Activated CD8-positive, alpha-beta memory T cell treated with anti-CD3 and anti-CD28 coated beads, Interleukin-2, amount 50 U/mL, for 48 hours (primary cell): ENCODE data around the gene FGF1.

Experiments
- DNase-seq: peaks from one replicate; pipeline ENCODE4 v3.0.0-alpha.2; 2020

The FGF1 gene

DNA sequence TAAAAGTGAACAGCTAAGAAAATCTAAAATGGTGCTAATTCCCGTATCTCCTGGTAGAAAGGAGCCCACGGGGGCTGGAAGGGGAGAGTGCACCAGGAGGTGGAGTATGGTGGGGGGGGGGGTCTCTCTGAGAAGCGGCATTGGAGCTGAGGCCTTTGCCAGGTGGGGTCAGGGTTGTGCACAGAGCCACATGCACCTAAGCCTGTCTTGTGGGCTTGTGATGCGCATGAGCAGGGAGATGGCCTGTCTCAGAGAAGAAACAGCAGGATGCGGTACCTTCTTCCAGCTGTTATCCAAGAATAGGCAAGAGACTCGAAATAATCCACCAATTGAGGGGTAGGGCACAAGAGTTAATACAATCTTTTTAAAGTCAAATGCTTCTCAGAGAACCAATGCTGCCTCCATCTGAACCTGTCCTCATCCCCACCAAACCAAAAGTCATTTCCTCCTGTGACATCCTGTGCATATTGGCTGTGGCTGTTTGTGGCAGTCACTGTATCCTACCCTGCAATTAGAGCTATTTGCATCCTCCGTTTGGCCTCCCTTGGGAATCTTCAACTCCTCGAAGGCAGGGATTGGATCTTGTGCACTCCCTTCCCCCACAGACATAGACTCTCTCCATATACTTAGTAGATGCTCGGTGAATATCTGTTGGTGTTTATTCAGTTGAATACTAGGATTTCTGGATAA lies 45.4 kb downstream of the FGF1 start:
- DNase-seq = no peak

DNA sequence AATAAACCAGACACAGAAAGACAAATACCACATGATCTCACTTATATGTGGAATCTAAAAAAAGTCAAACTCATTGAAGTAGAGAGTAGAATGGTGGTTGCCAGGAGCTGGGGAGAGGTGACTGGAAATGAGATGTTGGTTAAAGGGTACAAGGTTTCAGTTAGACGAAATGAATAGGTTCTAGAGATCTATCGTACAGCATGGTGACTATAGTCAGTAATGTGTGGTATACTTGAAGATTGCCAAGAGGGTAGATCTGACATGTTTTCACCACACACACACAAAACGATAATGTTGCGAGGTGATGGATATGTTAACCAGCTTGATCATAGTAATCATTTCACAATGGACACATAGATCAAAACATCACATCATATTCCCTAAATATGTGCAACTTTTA lies 46.4 kb downstream of the FGF1 start:
- no peak for DNase-seq

DNA sequence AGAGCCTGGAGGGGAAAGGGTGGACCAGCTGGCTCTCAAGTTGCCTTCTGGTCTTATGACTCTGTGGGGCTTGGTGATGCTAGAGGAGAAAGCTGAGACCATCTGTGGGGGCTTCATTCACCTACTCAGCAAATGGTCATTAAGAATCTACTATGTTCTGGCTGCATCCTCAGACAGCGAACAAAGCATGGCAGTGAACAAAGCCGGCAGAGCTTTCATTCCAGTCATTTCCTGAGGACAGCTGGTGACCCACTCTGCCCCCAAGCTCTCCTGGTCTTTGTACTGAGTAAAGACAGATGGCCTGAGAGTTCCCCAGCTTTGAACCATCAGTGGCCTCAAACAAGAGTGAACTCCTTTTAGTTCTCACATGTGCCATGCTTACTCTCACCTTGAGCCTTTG lies 48.0 kb downstream of the FGF1 start:
- no peak for DNase-seq

DNA sequence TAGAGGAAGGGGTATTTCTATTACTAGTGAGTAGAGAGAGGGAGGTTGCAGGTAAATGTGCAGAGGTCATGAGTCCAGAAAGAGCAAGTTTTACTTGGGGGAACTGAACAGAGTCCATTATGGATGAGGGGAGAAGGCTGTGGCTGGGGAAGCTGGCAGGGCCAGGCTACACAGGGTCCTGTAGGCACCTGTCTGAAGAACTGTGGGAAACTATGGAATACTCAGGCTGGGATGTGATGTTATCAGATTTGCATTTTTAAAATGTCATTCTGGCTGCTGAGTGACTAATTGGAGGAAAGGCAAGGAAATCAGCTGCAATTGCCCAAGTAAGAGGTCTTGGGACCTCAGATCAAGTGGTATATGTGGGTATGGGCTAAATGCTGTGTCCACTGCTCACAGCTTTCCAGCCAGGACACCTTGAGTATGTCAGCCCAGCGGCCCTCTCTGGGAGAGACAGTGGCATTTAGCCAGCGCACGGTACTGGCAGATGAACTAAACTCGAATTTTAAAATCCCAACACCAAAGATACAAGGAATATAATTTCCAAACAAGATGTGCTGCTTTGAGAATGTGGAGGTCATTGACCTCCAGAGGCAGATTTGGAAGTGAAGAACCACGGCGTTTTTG lies 49.1 kb downstream of the FGF1 start:
- DNase-seq = no peak

DNA sequence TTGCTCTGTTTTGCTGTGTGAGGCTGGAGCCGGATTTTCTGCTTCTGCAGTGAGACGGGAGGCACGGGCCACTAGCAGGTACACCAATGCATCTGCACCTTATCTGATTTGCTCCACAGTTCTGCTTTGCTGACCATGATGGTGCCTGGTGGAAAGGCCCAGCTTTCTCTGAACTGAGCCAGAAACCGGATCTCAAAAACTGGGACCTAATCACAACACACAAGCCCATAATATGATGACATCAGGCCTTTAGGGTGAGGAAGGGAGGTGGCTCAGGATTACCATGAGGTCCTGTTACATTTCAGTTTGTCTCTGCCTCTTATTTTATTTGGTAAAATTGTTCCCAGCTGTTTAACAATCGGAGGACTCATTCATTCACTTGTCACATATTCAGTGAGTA lies 49.8 kb downstream of the FGF1 start:
- DNase-seq = no peak

DNA sequence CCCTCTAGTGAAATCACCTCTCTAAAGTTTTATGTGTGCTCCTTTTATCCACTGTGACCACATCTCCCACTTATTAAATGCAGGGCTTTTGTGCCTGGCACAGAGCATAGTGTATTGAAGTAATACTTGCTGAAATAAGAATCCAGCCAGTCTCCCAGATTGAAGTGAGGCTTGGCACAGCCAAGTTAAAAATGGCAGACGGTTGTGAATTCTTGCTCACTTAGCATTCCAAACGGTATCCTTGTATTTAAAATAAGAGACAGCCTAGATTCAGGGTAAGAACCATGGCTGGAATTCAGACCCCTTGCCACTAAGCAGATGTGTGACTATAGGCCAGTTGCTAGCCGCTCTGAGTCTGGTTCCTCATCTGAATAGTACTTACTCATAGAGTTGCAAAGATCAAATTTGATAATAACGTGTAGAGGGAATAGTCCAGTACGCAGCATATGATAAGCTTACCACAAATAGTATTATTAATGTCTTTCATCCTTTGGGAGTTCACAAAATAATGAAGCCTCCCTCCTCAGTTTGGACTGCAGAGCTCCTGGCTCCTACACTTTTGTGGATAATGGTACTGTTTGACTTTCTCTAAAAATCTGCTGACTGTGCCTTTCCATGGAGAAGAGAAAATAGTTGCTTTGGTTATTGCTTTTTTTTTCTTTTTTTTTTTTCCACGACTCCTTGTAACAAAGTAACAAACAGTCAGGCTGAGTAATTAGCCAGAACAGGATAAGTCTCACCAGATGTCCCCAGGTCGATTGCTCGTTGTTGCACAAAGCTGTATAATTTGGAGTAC lies 51.5 kb downstream of the FGF1 start:
- no peak for DNase-seq

DNA sequence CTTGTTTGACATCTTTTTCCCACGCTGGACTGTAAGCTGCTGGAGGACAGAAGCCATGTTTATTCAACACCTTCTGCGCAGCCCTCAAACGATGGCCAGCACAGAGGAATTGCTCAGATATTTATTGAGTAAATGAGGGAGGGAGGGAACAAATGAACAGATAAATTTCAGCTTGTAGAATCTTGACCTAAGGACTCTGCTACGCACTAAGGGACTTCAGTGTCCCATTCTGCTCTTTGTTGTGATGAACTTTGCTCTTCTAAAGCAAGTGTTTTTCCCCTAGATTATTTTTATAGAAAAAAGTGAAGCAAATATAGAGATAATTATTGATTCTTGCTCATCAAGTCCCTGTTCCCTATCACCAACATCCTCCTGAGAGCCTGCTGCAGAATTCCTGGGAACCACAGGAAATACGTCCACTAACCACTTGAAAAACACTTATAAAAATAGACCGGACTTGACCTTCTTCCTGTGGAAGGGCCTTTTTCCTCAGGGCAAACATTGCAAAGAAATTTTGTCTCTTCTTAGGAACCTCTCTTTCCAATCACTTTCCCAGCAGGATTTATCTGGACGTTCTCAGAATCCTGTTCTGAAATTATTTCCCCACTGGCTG lies 54.9 kb downstream of the FGF1 start:
- no peak for DNase-seq

DNA sequence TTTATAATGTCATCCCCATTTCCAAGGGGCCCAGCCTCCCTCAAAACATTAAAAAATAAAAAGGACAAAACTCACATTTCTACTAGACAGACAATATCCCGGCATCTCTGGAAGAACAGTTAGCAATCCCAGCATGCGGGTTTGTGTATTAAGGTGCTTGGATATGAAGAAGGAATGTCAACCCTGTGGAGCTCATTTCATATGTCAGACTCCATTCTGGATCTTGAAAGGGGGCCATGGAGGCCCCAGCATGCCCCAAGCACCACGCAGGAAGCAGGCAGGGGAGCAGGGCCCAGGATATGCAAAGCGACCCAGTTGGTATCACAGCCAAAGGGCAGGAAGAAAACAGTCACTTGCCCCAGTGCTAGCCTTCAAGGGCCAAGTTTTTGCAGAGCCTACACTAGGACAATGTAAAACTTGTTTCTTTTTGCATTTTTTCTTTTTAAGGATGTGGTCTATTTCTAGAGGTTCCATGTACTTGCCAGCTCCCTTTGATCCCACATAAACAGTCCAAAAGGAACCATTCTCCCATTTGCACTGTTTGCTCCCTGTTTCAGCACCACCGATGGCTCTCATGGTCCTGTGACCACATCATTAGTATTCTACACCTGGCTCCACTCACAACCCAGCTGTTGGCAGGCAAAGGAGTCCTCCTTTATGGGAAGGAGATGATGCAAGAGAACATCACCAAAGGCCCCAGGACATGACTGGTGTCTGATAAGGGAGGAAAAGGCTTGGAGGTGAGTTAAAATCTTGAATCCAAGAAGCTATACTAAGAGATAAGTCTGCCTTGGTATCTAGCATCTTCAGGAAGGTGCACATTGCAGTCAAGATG lies 58.3 kb downstream of the FGF1 start:
- DNase-seq = no peak

DNA sequence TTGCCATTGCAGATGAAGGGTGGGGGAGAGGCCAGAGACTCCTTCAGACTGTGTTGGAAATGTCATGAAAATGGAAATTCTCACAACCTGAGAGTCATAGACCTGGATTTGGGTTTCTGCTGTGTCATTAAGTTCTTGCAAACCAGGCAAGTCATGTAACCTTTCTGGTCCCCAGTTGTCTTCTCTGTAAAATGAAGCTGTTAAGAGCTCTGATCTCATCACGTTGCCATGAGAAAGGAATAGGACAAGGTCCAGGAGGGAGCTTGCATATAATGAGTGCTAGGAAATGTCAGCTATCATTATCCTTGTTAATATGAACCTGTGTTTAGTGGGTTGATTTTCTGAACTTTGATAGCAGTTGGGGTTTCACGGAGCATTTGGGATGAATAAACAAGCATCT lies 59.1 kb downstream of the FGF1 start:
- DNase-seq = no peak

DNA sequence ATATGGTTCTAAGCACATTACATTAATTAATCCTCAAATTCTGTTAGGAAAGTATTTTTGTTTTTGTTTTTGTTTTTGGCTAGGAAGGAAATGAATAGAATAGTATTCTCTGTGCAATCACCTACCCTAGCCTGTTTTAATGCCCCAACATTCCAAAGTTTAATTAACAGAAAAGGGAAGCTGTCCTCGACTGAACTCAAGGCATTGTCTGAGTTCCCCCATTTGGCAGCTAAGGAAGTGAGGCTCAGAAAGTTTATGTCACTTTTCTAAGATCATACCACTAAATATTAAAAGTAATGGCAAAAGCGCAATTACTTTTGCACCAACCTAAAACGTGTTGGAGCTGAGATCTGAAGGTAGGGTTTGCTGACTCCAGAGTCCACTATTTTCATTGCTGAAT lies 59.8 kb downstream of the FGF1 start:
- DNase-seq = no peak

DNA sequence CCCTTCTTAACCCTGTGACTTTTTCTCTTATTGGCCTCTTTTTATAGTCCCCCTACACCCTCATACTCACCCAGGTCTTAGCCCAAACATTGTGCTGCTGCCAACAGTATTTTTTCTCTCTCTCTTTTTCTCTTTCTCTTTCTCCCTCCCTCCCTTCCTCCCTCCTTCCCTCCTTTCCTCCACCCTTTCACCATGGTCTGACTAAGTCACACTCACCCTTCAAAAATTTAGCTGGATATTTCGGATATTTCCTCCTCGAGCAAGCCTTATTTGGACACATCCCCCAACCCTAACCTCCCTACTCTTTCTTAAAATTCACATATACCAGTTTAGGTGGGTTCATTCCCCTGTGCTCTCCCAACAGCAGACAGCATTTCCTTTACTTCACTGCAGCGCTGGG lies 64.7 kb downstream of the FGF1 start:
- no peak for DNase-seq

DNA sequence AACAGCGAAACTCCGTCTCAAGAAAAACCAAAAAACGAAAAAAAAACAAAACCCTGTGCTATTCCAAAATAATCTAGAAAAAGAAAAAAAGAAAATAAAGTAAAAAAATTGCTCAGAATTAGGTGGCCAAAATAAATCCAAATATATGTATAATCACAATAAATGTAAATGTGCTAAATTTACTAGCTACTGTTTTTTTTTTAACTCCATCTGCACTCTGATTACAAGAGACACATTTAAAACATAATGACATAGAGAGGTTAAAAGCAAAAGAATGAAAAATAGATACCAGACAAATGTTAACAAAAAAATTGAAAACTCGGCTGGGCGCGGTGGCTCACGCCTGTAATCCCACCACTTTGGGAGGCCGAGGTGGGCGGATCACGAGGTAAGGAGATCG lies 66.1 kb downstream of the FGF1 start:
- DNase-seq = no peak

DNA sequence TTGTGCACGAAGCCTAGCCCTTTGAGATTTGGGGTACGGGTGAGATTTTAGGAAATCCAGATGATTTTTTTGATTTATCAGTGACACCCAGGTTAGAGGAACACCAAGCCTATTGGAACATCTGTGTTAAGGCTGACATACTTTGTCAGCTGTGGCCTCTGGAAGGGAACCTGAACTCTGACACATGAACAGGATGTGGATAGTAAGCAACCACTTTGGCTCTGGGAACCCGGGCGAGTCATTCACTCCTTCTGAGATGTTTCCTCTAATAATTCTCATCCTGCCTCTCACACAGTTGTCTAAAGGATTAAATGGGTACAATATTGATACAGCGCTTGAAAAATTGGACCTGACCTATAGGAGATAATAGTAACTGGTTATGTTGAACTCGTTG lies 67.8 kb downstream of the FGF1 start:
- DNase-seq = no peak

DNA sequence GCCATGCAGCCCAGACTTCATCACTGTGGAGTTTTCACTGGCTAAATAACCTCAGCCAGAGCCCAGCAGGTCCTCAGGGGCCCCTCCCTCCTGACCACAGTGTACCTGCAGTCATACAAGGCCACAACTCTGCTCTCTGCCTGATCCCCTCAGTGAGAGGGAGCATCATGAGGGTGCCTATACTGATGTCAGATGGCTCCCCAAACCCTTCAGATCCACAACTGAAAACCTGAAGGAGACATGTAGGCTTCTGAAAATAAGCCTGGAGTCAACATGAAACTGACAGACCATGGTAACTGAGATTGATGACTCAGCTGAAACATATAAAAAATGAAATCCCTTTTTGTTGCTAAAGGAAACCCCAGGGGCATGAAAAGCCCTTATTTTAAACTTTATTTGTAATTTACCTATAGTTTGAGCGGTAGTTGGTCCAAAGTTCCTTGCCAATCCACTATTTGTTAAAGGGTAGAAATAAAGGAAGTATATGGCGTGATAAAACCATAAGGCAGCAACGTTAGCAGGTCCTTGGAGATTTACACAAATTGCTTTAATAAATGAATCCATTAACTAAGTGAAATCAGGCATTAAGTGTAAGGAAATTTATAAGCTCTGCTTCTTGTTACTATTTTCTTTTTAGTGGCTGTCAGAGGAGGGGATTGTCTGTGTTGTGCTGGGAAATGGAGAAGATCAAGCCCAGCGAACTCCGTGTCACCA lies 68.3 kb downstream of the FGF1 start:
- peak; percentile 68 for DNase-seq

DNA sequence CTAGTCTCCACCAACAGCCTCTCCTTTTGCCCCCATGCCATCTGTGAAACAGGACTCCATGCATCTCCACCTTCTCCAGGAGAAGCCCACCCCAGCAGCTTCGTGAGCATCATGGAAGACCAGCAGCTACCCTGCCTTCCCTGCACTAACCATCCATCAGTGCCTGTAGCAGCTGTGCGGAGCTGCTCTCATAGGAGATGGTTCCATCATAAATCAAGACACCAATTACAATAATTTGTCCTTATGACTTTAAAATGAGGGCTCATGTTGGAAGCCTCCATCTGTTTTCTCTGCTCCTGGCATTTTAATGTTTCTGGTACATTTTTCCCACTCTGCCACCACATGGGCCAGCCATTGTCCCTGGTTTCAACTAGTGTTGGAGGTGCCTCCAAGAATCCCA lies 69.9 kb downstream of the FGF1 start:
- no peak for DNase-seq

DNA sequence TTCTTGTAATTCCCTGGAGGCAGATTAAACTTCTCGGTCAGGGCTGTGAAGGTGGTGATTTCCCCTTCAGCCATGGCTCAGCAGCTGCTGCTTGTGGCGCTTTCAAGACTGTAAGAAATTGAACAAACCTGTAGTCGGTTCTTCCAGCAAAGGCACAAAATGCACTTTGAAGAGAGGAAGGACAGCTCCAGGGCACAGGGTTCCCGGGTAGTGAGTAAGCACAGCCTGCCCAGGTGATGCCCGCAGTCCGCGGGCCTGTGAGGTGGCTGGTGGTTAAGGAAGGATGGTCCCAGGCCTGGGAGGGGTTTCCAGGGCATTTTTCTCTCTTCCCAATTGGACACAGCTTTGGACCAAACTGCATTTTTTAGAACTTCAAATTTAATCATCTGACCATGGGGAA lies 71.8 kb downstream of the FGF1 start:
- DNase-seq = no peak

DNA sequence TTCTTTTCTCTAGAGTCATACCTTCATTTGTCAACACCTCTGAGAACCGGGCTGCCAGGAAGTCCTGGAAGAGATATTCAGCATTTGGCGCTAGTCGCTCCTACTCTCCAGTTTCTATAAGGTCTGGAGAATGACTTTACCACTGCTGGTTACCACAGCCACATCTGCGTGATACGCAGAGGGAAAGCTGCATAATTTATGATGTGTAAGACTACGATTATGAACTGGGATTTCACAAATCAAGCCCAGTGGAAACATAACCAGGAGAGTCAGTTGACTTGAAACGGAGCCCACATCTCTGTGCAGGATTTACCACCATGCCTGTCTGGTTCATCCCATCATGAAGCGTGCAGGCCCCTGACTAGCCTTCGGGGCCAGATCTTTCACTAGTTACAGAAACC lies 72.6 kb downstream of the FGF1 start:
- no peak for DNase-seq

DNA sequence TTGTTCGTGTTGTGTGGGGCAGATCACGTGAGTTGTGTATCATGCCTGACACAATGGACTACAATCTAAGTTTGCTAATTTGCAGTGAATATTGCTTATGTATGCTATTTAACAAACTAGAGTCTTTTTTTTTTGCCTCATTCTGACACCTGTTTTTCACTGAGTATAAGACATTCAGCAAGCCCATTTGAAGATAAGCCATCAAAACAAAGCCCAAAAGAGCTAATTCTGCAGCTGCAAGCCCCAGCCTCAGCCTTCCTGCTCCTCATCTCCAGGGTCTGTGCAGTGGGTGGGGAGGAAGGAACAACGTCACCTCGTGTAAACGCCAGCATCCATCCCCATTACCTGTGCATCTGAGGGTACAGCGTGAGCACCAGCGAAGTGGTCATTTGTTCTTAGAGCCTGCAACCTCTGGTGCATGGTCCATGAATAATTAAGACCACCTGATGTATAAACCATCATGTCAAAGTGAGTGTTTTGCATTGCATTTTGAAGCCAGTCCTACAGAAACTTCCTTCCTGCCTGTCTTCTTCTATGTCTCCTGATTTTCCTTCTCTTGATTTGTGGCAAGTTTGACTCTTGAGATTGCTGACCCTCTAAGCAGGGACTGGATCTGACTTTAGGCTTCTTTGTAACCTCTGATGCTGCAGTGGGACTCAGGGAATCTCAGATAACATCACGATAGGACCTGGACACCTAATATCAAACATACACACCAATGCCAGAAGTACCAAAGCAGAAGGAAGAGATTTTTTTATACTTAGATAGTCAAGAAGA lies 73.2 kb downstream of the FGF1 start:
- no peak for DNase-seq

DNA sequence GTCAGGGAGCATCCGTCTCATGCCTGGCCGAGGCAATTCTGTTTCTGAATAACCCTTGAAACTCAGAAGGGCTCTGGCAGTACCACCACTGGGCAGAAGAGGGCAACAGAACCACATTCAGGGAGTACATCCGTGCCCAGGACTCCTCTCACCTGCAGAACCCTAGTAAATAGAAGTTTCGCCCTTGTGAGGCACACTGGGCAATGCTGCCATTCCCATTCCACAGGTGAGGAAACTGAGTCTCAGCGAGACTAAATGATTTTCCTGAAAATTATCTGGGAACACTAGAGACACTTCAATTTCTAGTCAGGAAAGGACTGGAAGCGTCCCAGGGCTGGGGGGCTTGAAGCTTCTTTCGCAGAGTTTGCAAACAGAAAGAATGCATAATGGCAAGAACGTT lies 74.7 kb downstream of the FGF1 start:
- DNase-seq = peak; percentile 81

DNA sequence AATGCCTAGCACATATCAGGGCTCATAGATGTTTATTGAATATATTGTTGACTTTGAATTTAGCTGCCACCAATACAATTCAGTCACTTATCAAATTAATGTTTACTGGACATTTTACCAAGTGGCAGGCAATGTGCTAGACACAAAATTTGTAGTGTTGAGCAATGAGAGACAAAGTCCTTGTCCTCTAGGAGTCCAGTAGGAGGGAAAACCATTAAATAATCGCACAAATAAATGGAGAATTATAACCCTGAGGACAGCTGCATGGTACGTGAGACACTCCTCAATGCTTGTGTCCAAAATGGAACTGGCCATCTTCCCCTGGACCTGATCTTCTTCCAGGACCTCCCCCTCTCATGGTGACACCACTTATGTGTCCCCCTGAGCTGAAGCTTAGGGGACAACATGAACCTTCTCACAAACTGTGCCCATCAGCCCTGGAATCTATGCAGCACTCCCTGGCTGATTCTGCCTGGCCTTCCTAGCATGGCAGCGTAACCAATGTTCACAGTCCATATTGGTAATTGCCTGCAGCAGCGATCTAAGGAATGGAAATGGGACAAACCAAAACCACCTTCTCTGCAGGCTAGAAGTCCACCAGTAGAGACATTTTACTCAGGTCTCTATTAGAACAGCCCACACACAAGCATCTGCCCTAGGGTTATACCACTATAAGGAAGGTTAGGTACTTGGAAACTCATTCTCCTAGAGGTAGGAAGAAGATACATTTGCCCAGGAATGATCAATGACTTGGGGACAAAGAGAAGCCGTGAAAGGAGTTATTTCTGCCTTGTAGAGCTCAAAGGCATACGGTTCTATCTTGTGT lies 75.5 kb downstream of the FGF1 start:
- DNase-seq = no peak

DNA sequence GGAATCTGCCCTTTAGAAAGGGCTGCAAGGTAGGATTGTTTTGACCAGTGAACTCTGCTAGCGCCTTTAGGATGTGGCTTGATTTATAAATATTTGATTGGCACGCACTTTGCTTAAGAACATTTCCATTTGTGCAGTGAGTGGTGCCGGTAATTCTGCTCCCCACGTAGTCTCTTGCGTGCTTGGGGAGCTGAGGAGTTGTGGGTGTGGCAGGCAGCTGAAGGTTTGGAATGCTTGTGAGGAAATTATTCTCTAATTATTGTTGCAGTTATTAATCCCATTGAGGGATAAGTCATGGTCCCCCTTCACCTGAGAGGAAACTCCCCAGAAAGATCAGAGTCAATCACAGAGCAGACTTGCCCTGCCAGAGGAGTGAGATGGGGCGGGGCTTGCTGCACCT lies 76.7 kb downstream of the FGF1 start:
- DNase-seq = no peak
